ENCODE results near the gene MFAP3L. TPM values are rescaled to one million over a fixed set of nuclear protein-coding genes. Genes with fewer than 3 reads are reported as not detected.

Gene MFAP3L
- total RNA-seq, 1 experiment from 2014 or later, result 5.1 TPM

DNA sequence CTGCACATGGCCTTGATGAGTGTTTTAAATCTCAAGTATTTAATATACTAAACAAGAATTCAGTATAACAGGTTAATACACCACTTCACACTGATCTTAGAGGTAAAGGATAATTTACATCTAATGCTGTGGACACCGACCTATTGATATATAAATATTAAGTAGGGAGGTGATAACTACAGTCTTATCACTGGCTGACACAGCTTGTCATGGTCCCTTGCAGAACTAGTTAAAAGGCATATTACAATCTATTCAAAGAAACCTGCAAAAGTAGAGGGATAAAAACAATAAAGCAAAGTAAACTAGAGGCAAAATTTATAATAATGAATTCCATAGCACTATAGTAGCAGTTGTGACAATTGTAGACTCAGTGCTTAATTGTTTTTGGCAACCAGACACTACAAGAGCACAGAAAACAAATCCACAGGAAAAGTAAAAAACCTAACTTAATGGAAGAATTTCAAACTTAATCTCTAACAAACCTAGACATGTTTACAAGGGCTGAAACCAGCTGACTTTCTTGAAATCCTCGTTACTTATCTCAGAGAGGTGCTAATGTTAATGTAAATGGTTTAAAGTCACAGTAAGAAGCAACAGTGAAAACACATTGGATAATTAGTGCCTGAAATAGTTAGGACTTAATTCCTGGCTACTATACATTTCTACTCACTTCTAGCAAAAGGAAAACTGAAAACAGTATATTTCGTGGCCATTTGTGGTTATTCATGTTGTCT, 25.0 kb downstream of the MFAP3L start:
- Histone ChIP-seq H3K27ac (ENCODE audit: insufficient read length, low read depth, low read length) (no peak overlapping the region), H3K4me2 (ENCODE audit: insufficient read depth, insufficient read length, low read length) (no peak overlapping the region), H3K4me1 (ENCODE audit: insufficient read depth, low read length) (peaks cover 10% of the 10 kb centered on the region; the same call in 1 of the 2 replicates), H3K9ac (ENCODE audit: extremely low read depth, insufficient read length, low read length) (no peak overlapping the region), H3K9me3 (ENCODE audit: control insufficient read depth, low read depth, low read length) (no peaks in the 10 kb centered on the region), H4K91ac (ENCODE audit: insufficient read length, low read depth, low read length) (no peak overlapping the region), H3K27me3 (ENCODE audit: insufficient read depth, low read length) (no peaks in the 10 kb centered on the region), H3K14ac (ENCODE audit: insufficient read depth, low read length) (no peak overlapping the region), H2AFZ (ENCODE audit: low read length) (no peak overlapping the region), H4K5ac (ENCODE audit: insufficient read length, low read depth, low read length) (no peak overlapping the region), H3K23me2 (ENCODE audit: insufficient read length, low read depth, low read length, poor library complexity, severe bottlenecking) (no peaks in the 10 kb centered on the region), H3K79me2 (ENCODE audit: insufficient read depth, low read length) (no peaks in the 10 kb centered on the region), H4K20me1 (ENCODE audit: control insufficient read depth, insufficient read depth, insufficient read length) (no peaks in the 10 kb centered on the region), H4K8ac (replicated peaks; ENCODE audit: insufficient read length, low read depth, low read length) (no peak overlapping the region), H3K79me1 (ENCODE audit: insufficient read depth, low read depth, low read length, poor library complexity, severe bottlenecking) (no peaks in the 10 kb centered on the region), H3T11ph (ENCODE audit: low read length) (no peak overlapping the region), H2AK5ac (ENCODE audit: insufficient read length, low read length) (no peak overlapping the region), H2BK5ac (ENCODE audit: insufficient read length, low read length) (no peak overlapping the region), H3K18ac (ENCODE audit: insufficient read length, low read depth, low read length) (no peak overlapping the region), H3K4ac (ENCODE audit: low read depth, low read length) (no peak overlapping the region), H2BK20ac (ENCODE audit: low read depth, low read length, poor library complexity, severe bottlenecking) (no peak overlapping the region), H3K23ac (ENCODE audit: insufficient read length, low read depth, low read length) (no peak overlapping the region), H2BK120ac (ENCODE audit: low read depth, low read length, poor library complexity, severe bottlenecking) (no peak overlapping the region), H3K56ac (ENCODE audit: insufficient read length, low read depth, low read length) (no peak overlapping the region), H2BK15ac (ENCODE audit: low read depth, low read length) (no peak overlapping the region), H2BK12ac (ENCODE audit: insufficient read length, low read depth, low read length) (no peak overlapping the region)
- WGBS (ENCODE audit: extremely low coverage, insufficient read length, low lambda C conversion rate), result no CpG with 5 or more reads among the region's 3 CpGs
- no peak for DNase-seq
- H3K27me3 Mint-ChIP-seq (ENCODE audit: low read depth), result no peaks in the 10 kb centered on the region; the same call in 1 of the 2 replicates
- peaks cover 18 to 23% of the 10 kb centered on the region in 2 experiments for H3K4me1 Mint-ChIP-seq
- H3K27ac Mint-ChIP-seq, result no peak overlapping the region
- TF ChIP-seq, protein P1, sequence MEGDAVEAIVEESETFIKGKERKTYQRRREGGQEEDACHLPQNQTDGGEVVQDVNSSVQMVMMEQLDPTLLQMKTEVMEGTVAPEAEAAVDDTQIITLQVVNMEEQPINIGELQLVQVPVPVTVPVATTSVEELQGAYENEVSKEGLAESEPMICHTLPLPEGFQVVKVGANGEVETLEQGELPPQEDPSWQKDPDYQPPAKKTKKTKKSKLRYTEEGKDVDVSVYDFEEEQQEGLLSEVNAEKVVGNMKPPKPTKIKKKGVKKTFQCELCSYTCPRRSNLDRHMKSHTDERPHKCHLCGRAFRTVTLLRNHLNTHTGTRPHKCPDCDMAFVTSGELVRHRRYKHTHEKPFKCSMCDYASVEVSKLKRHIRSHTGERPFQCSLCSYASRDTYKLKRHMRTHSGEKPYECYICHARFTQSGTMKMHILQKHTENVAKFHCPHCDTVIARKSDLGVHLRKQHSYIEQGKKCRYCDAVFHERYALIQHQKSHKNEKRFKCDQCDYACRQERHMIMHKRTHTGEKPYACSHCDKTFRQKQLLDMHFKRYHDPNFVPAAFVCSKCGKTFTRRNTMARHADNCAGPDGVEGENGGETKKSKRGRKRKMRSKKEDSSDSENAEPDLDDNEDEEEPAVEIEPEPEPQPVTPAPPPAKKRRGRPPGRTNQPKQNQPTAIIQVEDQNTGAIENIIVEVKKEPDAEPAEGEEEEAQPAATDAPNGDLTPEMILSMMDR (conservative IDR thresholded peaks at IDR 0.05), result no peak
- H3K4me3 Mint-ChIP-seq, result no peak overlapping the region
- no peaks in the 10 kb centered on the region for H3K36me3 Mint-ChIP-seq (ENCODE audit: insufficient read depth in 1 of 3, low read depth in 3 of 3)
- no peaks in the 10 kb centered on the region for H3K9me3 Mint-ChIP-seq

Data from H9 (cell line).